ENCODE measurements around the gene GPR17. TPM values are rescaled to one million over a fixed set of nuclear protein-coding genes. Genes with fewer than 3 reads are reported as not detected.

GPR17 gene
- total and polyA plus RNA-seq, 2 experiments from 2014 or later = 0.39 TPM; not detected in 1

DNA sequence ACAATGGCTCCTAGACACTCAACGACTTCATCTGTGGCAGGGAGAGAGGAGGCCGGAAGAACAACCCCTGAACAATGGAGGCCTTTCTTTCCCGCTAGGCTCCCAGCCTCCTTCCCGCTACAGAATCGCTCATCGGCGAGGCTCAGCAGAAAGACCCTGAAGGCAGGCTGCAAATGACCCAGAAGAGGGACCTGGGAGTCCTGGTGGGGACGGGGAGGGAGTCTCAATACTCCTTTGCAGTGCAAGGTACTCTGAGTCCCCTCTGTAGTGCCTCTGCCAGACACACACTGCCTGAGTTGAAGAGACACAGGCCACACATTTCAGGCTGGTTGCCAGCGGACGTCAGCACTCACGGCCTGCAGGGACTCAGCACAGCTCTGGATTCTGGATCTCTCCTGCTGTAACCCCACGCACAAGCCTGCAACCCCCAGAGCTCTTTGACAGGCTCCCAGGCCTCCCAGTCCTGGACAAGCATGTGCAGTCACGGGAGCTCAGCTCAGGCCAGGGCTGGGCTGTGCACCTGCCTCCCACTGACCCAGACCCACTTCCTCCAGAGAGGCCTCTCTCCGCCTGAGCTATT lies 6.1 kb downstream of the GPR17 start:
- Histone ChIP-seq H3K9me3 (ENCODE audit: low read depth) (no peaks in the 10 kb centered on the region), H3K4me3 (no peak overlapping the region), H3K4me2 (no peak overlapping the region), H3K4me1 (ENCODE audit: insufficient read depth) (no peaks in the 10 kb centered on the region), H3K27me3 (no peaks in the 10 kb centered on the region), H3K9me2 (replicated peaks; ENCODE audit: insufficient read depth) (no peaks in the 10 kb centered on the region), H2AFZ (no peak overlapping the region), H3K36me3 (replicated peaks; ENCODE audit: insufficient read depth, low read depth) (no peaks in the 10 kb centered on the region), H4K20me1 (ENCODE audit: insufficient read depth, poor library complexity, severe bottlenecking) (no peaks in the 10 kb centered on the region), H3K79me2 (no peaks in the 10 kb centered on the region), H3K27ac (peak overlapping the region; percentile 31)
- 70% methylated on average over 14 of the region's 14 CpGs for WGBS (ENCODE audit: low lambda C conversion rate, missing lambda C conversion rate)
- peak; percentile 63 for DNase-seq (ENCODE audit: low spot score)
- TF ChIP-seq EZH2 (IDR thresholded peaks at IDR 0.05; ENCODE audit: borderline replicate concordance) (no peak), EZH2phosphoT487 (IDR thresholded peaks at IDR 0.05; ENCODE audit: low read depth, severe bottlenecking, unreplicated experiment) (no peak)
- TF ChIP-seq, protein P1, sequence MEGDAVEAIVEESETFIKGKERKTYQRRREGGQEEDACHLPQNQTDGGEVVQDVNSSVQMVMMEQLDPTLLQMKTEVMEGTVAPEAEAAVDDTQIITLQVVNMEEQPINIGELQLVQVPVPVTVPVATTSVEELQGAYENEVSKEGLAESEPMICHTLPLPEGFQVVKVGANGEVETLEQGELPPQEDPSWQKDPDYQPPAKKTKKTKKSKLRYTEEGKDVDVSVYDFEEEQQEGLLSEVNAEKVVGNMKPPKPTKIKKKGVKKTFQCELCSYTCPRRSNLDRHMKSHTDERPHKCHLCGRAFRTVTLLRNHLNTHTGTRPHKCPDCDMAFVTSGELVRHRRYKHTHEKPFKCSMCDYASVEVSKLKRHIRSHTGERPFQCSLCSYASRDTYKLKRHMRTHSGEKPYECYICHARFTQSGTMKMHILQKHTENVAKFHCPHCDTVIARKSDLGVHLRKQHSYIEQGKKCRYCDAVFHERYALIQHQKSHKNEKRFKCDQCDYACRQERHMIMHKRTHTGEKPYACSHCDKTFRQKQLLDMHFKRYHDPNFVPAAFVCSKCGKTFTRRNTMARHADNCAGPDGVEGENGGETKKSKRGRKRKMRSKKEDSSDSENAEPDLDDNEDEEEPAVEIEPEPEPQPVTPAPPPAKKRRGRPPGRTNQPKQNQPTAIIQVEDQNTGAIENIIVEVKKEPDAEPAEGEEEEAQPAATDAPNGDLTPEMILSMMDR (IDR thresholded peaks at IDR 0.05; ENCODE audit: poor library complexity) = no peak

DNA sequence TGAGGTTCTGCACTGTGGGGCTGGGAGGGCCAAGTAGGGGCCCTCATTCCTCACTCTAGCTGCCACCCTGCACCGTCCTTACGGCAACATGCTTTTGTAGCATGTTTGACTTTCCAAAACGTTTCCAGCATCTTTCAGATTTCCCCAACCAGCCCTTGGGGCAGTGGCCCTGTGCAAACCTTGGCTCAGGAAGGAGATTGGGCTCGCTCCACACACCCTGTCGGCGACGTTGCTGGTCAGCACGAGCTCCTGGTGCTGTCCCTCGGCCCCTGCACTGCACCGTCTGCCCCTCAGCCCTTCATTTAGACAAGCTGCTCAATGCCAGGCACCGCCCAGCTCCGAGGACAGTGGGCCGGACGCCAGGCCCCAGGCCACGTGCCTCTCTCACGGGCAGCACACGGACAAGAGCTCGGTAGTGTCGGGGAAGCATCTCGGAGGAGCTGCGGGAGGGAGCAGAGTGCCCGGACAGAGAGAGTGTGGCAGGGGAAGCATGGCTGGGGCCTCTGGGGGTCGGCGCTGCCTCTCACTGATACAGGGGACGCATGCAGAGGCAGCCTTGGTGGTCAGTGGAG lies 6.9 kb downstream of the GPR17 start:
- H3K79me2 ChIP-seq = no peaks in the 10 kb centered on the region
- H4K20me1 ChIP-seq (ENCODE audit: insufficient read depth, poor library complexity, severe bottlenecking) = no peaks in the 10 kb centered on the region
- no peaks in the 10 kb centered on the region for H3K4me1 ChIP-seq (ENCODE audit: insufficient read depth)
- H3K27me3 ChIP-seq = no peaks in the 10 kb centered on the region
- DNase-seq (ENCODE audit: low spot score) = no peak
- H3K4me2 ChIP-seq = no peak overlapping the region
- H3K36me3 ChIP-seq (replicated peaks; ENCODE audit: insufficient read depth, low read depth) = no peaks in the 10 kb centered on the region
- TF ChIP-seq EZH2phosphoT487 (IDR thresholded peaks at IDR 0.05; ENCODE audit: low read depth, severe bottlenecking, unreplicated experiment) (no peak), EZH2 (IDR thresholded peaks at IDR 0.05; ENCODE audit: borderline replicate concordance) (no peak)
- TF ChIP-seq, protein P1 (IDR thresholded peaks at IDR 0.05; ENCODE audit: poor library complexity) = no peak
- no peak overlapping the region for H3K27ac ChIP-seq
- no peaks in the 10 kb centered on the region for H3K9me2 ChIP-seq (replicated peaks; ENCODE audit: insufficient read depth)
- no peak overlapping the region for H3K4me3 ChIP-seq
- 80% methylated on average over 25 of the region's 25 CpGs for WGBS (ENCODE audit: low lambda C conversion rate, missing lambda C conversion rate)
- no peak overlapping the region for H2AFZ ChIP-seq
- no peaks in the 10 kb centered on the region for H3K9me3 ChIP-seq (ENCODE audit: low read depth)

DNA sequence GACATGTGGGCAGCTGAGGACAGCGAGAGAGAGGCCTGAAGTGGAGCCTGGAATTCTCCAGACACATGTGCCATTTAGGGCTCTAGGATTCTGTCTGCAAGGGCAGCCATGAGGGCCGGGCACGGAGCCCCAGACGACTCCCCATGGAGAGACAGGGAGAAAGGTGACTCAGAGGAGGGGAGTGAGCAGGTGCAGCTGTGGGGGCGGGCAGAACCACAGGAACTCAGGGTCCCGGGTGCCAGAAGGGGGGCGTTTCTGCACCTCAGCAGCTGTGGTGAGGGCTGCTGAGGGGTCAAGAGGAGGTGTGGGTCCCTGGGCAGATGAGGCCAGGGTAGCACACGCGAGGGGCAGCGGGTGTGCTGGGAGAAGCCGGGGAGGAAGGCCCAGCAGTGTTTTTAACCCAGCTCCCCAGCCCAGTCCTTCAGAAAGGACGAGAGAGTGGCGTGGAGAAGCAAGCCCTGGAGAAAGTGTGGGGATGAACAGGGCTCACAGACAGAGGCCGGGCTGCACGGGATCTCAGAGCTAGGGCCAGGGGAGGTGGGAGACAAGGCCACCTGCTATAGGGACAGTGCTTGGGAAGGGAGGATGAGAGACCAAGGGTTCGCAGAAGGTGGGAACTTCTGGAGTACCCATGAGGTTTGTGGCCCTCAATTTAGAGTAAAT lies 7.6 kb downstream of the GPR17 start:
- no peak for DNase-seq (ENCODE audit: low spot score)
- H3K4me1 ChIP-seq (ENCODE audit: insufficient read depth) = no peaks in the 10 kb centered on the region
- no peaks in the 10 kb centered on the region for H3K27me3 ChIP-seq
- 87% methylated on average over 16 of the region's 16 CpGs for WGBS (ENCODE audit: low lambda C conversion rate, missing lambda C conversion rate)
- H3K4me3 ChIP-seq = no peak overlapping the region
- H3K27ac ChIP-seq = no peak overlapping the region
- H4K20me1 ChIP-seq (ENCODE audit: insufficient read depth, poor library complexity, severe bottlenecking) = no peaks in the 10 kb centered on the region
- H3K36me3 ChIP-seq (replicated peaks; ENCODE audit: insufficient read depth, low read depth) = no peaks in the 10 kb centered on the region
- H3K79me2 ChIP-seq = no peaks in the 10 kb centered on the region
- no peak overlapping the region for H3K4me2 ChIP-seq
- no peaks in the 10 kb centered on the region for H3K9me2 ChIP-seq (replicated peaks; ENCODE audit: insufficient read depth)
- H2AFZ ChIP-seq = no peak overlapping the region
- no peaks in the 10 kb centered on the region for H3K9me3 ChIP-seq (ENCODE audit: low read depth)
- TF ChIP-seq EZH2 (IDR thresholded peaks at IDR 0.05; ENCODE audit: borderline replicate concordance) (no peak), EZH2phosphoT487 (IDR thresholded peaks at IDR 0.05; ENCODE audit: low read depth, severe bottlenecking, unreplicated experiment) (no peak)
- TF ChIP-seq, protein P1 (IDR thresholded peaks at IDR 0.05; ENCODE audit: poor library complexity) = no peak
